HG02798 (cell line): ENCODE data around the gene CPAMD8.

ENCODE experiments used
- ATAC-seq: cut with Tn5 transposase; IDR thresholded peaks from one replicate; pipeline ENCODE4 v1.9.1; 2021; ENCODE audit warnings: mild to moderate bottlenecking; ENCODE audit not compliant: unreplicated experiment, poor library complexity

Gene CPAMD8

DNA sequence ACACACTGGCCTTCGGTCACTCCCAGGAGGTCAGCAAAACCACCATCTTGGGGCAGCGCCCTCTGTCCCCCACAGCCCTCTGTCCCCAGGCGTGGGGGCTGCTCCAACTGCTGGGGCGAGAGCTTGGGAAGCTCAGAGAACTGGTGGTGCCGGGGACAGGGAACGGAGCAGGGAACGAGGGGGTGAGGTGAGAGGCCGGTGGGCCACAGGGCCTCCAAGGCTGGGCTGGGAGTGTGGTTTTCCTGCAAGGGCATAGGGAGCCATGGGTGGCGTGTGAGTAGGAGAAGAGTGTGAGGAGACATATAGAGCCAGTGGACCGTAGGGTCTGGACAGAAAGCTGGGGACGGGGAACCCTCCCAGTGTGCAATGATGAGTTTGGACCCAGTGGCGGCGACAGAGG is 103.7 kb downstream of the CPAMD8 start:
- no peak for ATAC-seq

DNA sequence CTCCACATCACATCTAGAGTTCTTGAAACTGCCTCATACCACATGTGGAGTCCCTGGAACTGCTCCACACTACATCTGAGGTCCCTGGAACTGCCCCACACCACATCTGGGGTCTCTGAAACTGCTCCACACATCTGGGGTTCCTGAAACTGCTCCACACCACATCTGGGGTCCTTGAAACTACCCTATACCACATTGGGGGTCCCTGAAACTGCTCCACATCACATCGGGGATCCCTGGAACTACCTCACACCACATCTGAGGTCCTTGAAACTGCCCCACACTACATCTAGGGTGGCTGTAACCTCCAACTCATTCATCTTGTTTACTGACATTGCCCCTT is 104.0 kb downstream of the CPAMD8 start:
- ATAC-seq: no peak

DNA sequence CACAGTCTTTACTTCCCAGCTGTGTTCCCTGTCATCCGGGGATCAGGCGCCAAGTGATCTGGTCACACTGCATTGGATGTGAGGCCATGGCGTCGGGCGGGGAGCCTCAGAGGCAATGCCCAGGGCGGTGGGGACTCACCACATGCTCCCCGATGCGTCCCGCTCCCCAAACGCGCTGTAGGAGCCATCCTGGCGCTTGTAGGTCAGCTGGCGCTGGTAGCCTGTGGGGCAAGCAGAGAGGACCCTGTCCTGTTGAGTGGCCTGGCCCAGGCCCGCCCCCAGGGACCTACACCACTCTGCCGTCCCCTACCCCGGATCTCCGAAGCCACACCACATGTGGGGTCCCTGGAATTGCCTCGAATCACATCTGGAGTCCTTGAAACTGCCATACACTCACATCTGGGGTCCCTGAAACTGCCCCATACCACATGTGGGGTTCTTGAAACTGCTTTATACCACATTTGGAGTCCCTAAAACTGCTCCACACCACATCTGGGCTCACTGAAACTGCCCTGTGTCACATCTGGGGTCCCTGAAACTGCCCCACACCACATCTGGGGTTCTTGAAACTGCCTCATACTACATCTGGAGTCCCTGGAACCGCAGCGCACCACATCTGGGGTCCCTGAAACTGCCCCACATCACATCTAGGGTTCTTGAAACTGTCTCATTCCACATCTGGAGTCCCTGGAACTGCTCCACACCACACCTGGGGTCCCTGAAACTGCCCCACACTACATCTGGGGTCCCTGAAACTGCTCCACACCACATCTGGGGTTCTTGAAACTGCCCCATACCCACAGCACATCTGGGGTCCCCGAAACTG is 104.6 kb downstream of the CPAMD8 start:
- ATAC-seq: no peak

- no peak for ATAC-seq
Measured at GRCh38 chr19:16920816-16921529, 105.6 kb downstream of the CPAMD8 start.

- ATAC-seq: no peak
Measured at GRCh38 chr19:16919496-16919895, 107.1 kb downstream of the CPAMD8 start.

DNA sequence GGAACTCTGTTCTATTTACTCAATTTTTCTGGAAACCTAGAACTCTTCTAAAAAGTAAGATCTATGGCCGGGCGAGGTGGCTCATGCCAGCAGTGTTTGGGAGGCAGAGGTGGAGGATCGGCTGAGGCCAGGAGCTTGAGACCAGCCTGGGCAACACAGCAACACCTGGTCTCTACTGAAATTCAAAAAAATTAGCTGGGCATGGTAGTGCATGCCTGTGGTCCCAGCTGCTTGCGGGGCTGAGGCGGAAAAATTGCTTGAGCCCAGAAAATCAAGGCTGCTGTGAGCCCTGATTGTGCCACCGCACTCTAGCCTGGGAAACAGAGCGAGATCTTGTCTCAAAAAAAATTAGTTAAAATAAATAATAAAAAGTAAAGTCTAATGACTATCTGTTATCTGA is 109.2 kb downstream of the CPAMD8 start:
- no peak for ATAC-seq

- no peak for ATAC-seq
Measured at GRCh38 chr19:16915734-16916133, 110.9 kb downstream of the CPAMD8 start.

DNA sequence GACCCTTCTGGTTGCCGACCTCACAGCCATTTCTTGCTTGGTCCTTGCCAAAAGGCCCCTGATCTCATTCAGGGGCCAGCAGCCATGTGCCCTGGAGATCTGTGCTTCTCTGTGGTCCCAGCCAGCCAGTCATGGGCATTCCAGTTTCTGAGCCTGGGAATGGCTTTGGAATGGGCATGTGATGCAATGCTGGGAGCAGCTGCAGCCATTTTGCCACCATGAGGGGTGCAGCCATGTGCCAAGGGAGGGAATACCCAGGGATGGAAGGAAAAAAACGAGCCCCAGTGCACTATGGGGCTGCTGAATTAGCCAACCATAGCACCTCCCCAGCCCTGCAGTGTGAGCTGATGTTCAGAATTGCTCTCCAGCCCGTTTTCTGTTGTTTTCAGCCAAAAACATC is 111.5 kb downstream of the CPAMD8 start:
- ATAC-seq: no peak

- no peak for ATAC-seq
Measured at GRCh38 chr19:16914421-16914820, 112.2 kb downstream of the CPAMD8 start.

- ATAC-seq: no peak
Measured at GRCh38 chr19:16912780-16913179, 113.8 kb downstream of the CPAMD8 start.

DNA sequence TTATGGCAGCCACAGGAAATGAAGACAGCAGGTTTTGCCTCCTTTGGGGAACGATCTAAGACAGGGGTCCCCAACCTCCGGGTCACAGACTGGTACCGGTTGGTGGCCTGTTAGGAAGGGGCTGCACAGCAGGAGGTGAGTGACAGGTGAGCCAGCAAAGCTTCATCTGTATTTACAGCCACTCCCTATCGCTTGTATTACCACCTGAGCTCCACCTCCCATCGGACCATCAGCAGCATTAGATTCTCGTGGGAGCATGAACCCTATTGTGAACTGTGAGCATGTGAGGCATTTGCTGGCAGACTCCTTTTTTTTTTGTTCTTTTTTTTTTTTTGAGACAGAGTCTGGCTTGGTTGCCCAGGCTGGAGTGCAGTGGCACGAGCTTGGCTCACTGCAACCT is 115.6 kb downstream of the CPAMD8 start:
- ATAC-seq: no peak

GRCh38 chr19:16908759-16909158 is 117.9 kb downstream of the CPAMD8 start:
- ATAC-seq: no peak

DNA sequence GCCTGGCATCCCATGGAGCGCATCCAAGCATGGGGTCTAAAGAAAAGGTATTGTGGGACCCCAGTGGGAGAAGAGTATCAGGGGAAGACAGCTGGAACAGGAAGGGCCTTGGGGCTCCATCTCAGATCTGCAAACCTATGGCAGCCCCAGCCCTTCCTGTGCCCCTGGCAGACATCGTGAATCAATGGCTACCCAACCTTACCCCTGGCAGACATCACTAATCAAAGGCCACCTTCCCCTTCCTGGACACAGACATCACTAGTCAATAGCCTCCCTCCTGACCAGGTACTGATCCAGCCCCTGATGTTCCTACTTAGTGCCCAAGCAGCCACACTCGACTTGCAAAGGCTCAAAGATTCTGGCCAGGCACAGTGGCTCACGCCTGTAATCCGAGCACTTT is 122.0 kb downstream of the CPAMD8 start:
- ATAC-seq: no peak

- no peak for ATAC-seq
Measured at GRCh38 chr19:16903347-16903746, 123.3 kb downstream of the CPAMD8 start.

DNA sequence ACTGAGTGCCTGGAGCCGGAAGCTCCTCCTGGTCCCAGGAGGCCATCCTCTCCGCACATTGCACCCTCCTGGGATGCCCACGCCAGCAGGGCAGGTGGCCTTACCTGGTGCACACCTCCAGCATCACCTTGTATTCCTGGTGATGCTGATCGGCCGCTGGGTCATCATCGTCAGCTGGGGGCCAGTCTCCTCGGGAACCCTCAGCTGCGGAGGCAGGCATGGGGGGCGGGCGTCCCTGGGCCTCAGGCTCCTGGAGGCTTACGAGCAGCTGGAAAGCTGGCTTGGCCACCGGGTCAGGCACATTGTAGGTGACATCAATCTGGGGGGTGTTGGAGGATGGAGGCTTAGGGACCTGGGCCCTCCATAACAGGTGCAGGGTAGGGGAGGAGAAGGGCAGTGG is 124.1 kb downstream of the CPAMD8 start:
- no peak for ATAC-seq

DNA sequence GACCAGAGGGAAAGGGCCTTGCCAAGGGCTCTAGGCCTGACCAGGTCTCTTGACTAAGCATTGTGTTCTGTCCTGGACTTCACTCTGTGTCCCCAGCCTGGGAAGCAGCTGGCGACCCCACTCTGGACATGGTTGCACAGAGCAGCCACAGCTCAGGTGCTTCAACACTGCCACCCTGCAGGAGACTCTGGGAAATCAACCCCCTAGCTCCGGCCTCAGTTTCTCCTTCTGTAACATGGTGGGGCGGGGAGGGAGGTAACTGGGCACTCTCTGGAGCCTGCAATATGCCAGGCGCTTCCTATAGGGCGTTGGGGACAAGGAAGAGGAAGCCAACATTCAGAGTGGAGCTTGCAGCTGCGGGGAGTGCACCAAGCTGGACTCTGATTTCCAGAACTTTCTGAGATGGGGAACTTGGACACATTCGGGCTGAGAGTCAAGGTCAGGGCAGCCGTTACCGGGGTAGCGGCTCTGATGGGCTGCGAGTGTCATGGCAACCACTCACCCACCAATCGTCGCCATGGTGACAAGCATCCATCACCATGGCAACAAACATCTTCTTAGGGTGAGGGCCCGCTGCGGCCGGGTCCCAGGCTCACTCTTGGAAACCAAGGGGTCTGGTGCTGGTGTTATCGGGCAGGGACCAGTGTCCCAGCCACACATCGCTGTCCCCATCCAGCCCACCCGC is 125.0 kb downstream of the CPAMD8 start:
- ATAC-seq: no peak

- ATAC-seq: no peak
Measured at GRCh38 chr19:16899566-16900075, 127.0 kb downstream of the CPAMD8 start.

GRCh38 chr19:16898361-16899015 is 128.1 kb downstream of the CPAMD8 start:
- ATAC-seq: no peak

GRCh38 chr19:16897856-16898161 is 128.8 kb downstream of the CPAMD8 start:
- no peak for ATAC-seq

DNA sequence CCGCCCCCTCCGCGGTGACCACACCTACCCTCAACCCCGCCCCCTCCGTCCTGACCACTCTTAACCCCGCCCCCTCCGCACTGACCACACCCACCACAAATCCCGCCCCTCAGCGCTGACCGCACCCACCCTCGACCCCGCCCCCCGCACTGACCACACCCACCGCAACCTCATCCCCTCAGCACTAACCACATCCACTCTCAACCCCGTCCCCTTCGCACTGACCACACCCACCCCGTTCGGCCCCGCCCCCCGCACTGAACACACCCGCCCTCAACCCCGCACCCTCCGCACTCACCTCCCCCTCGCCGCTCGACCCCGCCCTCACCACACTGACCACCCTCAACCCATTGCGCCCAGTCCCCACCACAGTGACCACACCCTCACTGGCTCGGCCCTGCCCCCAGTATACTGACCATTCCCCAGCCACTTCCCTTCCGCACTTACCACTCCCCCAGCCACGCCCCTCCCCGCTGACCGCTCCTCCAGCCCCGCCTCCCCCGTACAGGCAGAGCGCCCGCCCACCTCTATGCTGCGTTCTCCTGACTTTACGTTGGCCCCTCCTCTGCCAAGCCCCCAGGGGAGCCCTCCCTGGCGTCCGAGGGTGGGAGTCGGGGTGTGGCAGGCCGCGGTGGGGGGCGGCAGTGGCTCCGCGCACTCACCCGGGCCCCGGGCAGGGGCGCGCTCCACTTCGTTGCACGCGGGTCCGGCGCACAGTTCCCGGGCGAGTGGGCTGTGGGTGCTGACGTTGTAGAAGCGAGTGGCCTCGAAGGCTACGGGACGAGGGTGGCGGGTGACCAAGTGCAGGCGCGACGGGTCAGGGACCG is 129.4 kb downstream of the CPAMD8 start:
- peak; percentile 63 for ATAC-seq
